Neural progenitor cell (in vitro differentiated cells): ENCODE results near the gene PUM2. TPM values are rescaled to one million over a fixed set of nuclear protein-coding genes. Genes with fewer than 3 reads are reported as not detected.
A peak's percentile ranks its signal among the peaks of the same experiment; 100 is the strongest.

ENCODE experiments used
- DNase-seq: peaks from one replicate; pipeline ENCODE4 v3.0.0-alpha.2; 2016; ENCODE audit warnings: low spot score
- H2AFZ ChIP-seq: fragments of 200-600 bp; sonication (generic); replicated peaks from 2 replicates; pipeline ENCODE4 v1.6.1; 2016; ENCODE audit warnings: antibody characterized with exemption
- H3F3A ChIP-seq: fragments of 200-600 bp; sonication (generic); 2 replicates; pipeline ENCODE4 v1.6.1; 2016; ENCODE audit warnings: antibody characterized with exemption, low read depth
- H3K27ac ChIP-seq: fragments of 200-600 bp; sonication (generic); 2 replicates; pipeline ENCODE4 v1.5.1; 2016; ENCODE audit warnings: mild to moderate bottlenecking
- H3K27me3 ChIP-seq: fragments of 200-600 bp; sonication (generic); 2 replicates; pipeline ENCODE4 v1.6.1; 2016; ENCODE audit warnings: mild to moderate bottlenecking, moderate library complexity
- H3K36me3 ChIP-seq: fragments of 200-600 bp; sonication (generic); 2 replicates; pipeline ENCODE4 v1.5.1; 2016
- H3K4me1 ChIP-seq: fragments of 200-600 bp; sonication (generic); 2 replicates; pipeline ENCODE4 v1.6.1; 2016; ENCODE audit warnings: mixed run types
- H3K4me2 ChIP-seq: fragments of 200-600 bp; sonication (generic); 2 replicates; pipeline ENCODE4 v1.6.1; 2016
- H3K4me3 ChIP-seq: fragments of 200-600 bp; sonication (generic); 2 replicates; pipeline ENCODE4 v1.5.1; 2016
- H3K79me2 ChIP-seq: fragments of 200-600 bp; sonication (generic); 2 replicates; pipeline ENCODE4 v1.6.1; 2016; ENCODE audit warnings: low read depth
- H3K9ac ChIP-seq: fragments of 200-600 bp; sonication (generic); 2 replicates; pipeline ENCODE4 v1.6.1; 2016
- H3K9me3 ChIP-seq: fragments of 200-600 bp; sonication (generic); 2 replicates; pipeline ENCODE4 v1.5.1; 2016; ENCODE audit warnings: low read depth
- H4K20me1 ChIP-seq: fragments of 200-600 bp; sonication (generic); 2 replicates; pipeline ENCODE4 v1.6.1; 2016; ENCODE audit warnings: low read depth
- H3K27ac Mint-ChIP-seq: 3 replicates; pipeline ENCODE4 v1.8.0; 2021; ENCODE audit warnings: mixed read lengths
- H3K27me3 Mint-ChIP-seq: 2 replicates; pipeline ENCODE4 v1.8.0; 2022; ENCODE audit warnings: low read depth, mild to moderate bottlenecking, inconsistent platforms, moderate library complexity, mixed read lengths; ENCODE audit not compliant: insufficient read depth
- H3K36me3 Mint-ChIP-seq: 3 replicates; pipeline ENCODE4 v1.8.0; 2021; ENCODE audit warnings: mixed read lengths
- H3K4me1 Mint-ChIP-seq: 3 replicates; pipeline ENCODE4 v1.8.0; 2021; ENCODE audit warnings: mixed read lengths
- H3K4me3 Mint-ChIP-seq: 3 replicates; pipeline ENCODE4 v1.8.0; 2021; ENCODE audit warnings: mild to moderate bottlenecking, moderate library complexity, mixed read lengths
- H3K9me3 Mint-ChIP-seq: 3 replicates; pipeline ENCODE4 v1.8.0; 2020; ENCODE audit warnings: mixed read lengths
- EZH2 ChIP-seq: fragments of 200-600 bp; sonication (generic); IDR thresholded peaks from 2 replicates; pipeline ENCODE4 v1.6.1; 2017; ENCODE audit warnings: antibody characterized with exemption, mild to moderate bottlenecking, moderate library complexity
- EZH2phosphoT487 ChIP-seq: fragments of 200-600 bp; sonication (generic); IDR thresholded peaks from 2 replicates; pipeline ENCODE4 v1.6.1; 2017; ENCODE audit warnings: antibody characterized with exemption
- total RNA-seq: library from RNA; depleted of rRNA; stranded (reverse); fragments of >200 nt; gene quantifications from 2 replicates; pipeline ENCODE4 v1.2.3, GENCODE V29; 2015; ENCODE audit warnings: low replicate concordance
- TF ChIP-seq, protein P1 (sequence below): fragments of 200-600 bp; sonication (generic); IDR thresholded peaks from 2 replicates; pipeline ENCODE4 v1.5.1; 2017; ENCODE audit warnings: antibody characterized with exemption, mild to moderate bottlenecking

The PUM2 gene
- total RNA-seq, 1 donor from 2014 or later: 88.4 TPM

DNA sequence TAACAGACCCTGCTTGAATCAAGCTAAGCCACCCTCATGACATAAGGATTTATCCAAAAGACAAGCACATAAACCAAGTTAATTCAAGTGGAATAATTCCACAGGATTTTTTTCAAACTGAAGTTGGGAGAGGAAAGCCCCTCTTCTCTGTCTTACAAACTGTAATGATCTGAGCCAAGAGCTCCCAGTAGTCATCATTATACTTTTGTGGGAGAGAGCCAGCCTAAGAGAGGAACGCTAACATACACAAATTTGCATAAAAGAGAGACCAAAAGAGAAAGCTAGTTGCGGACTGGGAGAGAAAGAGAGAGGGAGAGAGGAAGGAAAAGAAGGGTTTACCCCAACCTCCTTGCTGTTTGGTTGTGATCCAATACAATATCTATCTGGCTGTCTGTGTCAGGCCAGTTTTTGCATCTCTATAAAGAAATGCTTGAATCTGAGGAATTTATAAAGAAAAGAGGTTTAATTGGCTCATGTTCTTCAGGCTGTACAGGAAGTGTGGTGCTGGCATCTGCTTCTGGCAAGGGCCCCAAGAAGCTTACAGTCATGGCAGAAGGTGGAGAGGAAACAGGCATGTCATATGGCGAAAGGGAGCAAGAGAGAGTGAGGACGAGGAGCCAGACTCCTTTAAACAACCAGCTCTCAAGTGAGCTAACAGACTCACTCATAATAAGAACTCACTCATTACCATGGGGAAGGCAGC, 20.8 kb upstream of the PUM2 start:
- Mint-ChIP-seq H3K36me3 (no peaks in the 10 kb centered on the region), H3K27ac (no peak overlapping the region), H3K4me3 (no peak overlapping the region), H3K9me3 (peaks cover 23% of the 10 kb centered on the region), H3K27me3 (peaks cover 10% of the 10 kb centered on the region), H3K4me1 (peaks cover 4% of the 10 kb centered on the region)
- Histone ChIP-seq H3F3A (no peaks in the 10 kb centered on the region), H3K9ac (no peak overlapping the region), H3K36me3 (no peaks in the 10 kb centered on the region), H3K79me2 (no peaks in the 10 kb centered on the region), H3K9me3 (no peaks in the 10 kb centered on the region), H3K4me1 (peaks cover 7% of the 10 kb centered on the region), H4K20me1 (no peaks in the 10 kb centered on the region), H2AFZ (no peak overlapping the region), H3K27me3 (no peaks in the 10 kb centered on the region), H3K27ac (no peak overlapping the region), H3K4me2 (no peak overlapping the region), H3K4me3 (no peak overlapping the region)
- TF ChIP-seq EZH2phosphoT487 (no peak), EZH2 (no peak)
- TF ChIP-seq, protein P1, sequence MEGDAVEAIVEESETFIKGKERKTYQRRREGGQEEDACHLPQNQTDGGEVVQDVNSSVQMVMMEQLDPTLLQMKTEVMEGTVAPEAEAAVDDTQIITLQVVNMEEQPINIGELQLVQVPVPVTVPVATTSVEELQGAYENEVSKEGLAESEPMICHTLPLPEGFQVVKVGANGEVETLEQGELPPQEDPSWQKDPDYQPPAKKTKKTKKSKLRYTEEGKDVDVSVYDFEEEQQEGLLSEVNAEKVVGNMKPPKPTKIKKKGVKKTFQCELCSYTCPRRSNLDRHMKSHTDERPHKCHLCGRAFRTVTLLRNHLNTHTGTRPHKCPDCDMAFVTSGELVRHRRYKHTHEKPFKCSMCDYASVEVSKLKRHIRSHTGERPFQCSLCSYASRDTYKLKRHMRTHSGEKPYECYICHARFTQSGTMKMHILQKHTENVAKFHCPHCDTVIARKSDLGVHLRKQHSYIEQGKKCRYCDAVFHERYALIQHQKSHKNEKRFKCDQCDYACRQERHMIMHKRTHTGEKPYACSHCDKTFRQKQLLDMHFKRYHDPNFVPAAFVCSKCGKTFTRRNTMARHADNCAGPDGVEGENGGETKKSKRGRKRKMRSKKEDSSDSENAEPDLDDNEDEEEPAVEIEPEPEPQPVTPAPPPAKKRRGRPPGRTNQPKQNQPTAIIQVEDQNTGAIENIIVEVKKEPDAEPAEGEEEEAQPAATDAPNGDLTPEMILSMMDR: no peak
- DNase-seq: peak; percentile 41

DNA sequence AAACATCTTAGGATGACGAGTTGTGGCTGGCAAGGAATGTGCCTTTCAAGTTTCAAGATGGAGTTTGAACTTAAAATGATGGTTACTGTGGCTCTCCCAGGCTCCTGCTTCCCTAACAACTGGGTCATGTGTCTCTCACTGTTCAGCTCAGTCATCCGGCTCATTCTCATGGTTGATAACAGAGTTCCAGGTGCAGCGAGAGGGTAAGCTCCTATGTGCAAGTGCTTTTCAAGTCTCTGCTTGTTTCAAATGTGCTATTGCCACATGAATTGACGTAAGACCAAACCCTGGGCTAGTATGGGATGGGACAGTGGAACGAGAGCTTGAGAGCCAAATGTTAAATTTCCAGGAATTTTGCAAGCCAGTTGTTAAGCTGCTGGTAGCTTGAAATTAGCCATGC, 19.5 kb upstream of the PUM2 start:
- DNase-seq: no peak
- Histone ChIP-seq H3K36me3 (no peaks in the 10 kb centered on the region), H3K79me2 (no peaks in the 10 kb centered on the region), H3K4me1 (peaks cover 7% of the 10 kb centered on the region), H3F3A (no peaks in the 10 kb centered on the region), H3K4me3 (no peak overlapping the region), H3K9ac (no peak overlapping the region), H3K4me2 (no peak overlapping the region), H3K27ac (no peak overlapping the region), H3K27me3 (no peaks in the 10 kb centered on the region), H2AFZ (no peak overlapping the region), H3K9me3 (no peaks in the 10 kb centered on the region), H4K20me1 (no peaks in the 10 kb centered on the region)
- peaks cover 10% of the 10 kb centered on the region for H3K27me3 Mint-ChIP-seq
- H3K27ac Mint-ChIP-seq: no peak overlapping the region
- H3K9me3 Mint-ChIP-seq: peaks cover 23% of the 10 kb centered on the region
- TF ChIP-seq, protein P1: no peak
- TF ChIP-seq EZH2phosphoT487 (no peak), EZH2 (no peak)
- H3K4me3 Mint-ChIP-seq: no peak overlapping the region
- H3K36me3 Mint-ChIP-seq: no peaks in the 10 kb centered on the region
- H3K4me1 Mint-ChIP-seq: peaks cover 4% of the 10 kb centered on the region

DNA sequence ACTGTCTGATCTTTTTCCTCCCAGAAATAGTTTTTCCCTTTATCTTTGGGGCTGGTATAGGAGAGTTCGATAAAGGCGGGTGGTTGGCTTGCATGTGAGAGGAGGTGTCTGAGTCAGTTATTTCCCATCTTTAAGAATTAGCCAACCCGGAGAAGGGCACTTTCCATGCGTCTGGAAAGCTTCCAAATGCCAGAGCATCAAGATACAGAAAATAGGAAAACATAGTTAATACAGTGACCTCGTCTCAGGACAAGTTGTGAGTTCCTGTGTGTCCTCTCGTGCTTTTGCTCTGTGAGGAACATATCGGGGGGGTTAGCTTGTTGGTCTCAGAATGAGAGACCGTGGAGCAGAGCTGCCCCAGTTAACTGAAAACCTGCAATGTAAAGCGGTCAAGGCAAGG, 18.7 kb upstream of the PUM2 start:
- Histone ChIP-seq H3K9me3 (no peaks in the 10 kb centered on the region), H3K4me1 (peaks cover 7% of the 10 kb centered on the region), H3K9ac (no peak overlapping the region), H2AFZ (no peak overlapping the region), H4K20me1 (no peaks in the 10 kb centered on the region), H3K36me3 (no peaks in the 10 kb centered on the region), H3F3A (no peaks in the 10 kb centered on the region), H3K4me2 (no peak overlapping the region), H3K27ac (no peak overlapping the region), H3K4me3 (no peak overlapping the region), H3K27me3 (no peaks in the 10 kb centered on the region), H3K79me2 (no peaks in the 10 kb centered on the region)
- Mint-ChIP-seq H3K9me3 (peaks cover 23% of the 10 kb centered on the region), H3K4me1 (peaks cover 4% of the 10 kb centered on the region), H3K27ac (no peak overlapping the region), H3K27me3 (peaks cover 13% of the 10 kb centered on the region), H3K36me3 (no peaks in the 10 kb centered on the region), H3K4me3 (no peak overlapping the region)
- TF ChIP-seq, protein P1: no peak
- TF ChIP-seq EZH2phosphoT487 (no peak), EZH2 (no peak)
- no peak for DNase-seq
